IMR-90 (cell line): ENCODE results near the gene PAPPA. TPM values are rescaled to one million over a fixed set of nuclear protein-coding genes. Genes with fewer than 3 reads are reported as not detected.

Source experiments
- ATAC-seq: fragments of 200-7000 bp; cut with Tn5 transposase; 2 replicates; pipeline ENCODE4 v1.9.1; 2020; ENCODE audit warnings: low read depth, mild to moderate bottlenecking, moderate library complexity
- BruUV-seq: library from RNA; stranded (reverse); fragments of 400-500 nt; replicated peaks from 2 replicates; lab custom pipeline; 2021; lab: Mats Ljungman, UMichigan
- CTCF ChIA-PET: fragments of 300-600 bp; formaldehyde crosslinking; extraction: SDS; loops from one replicate; lab custom pipeline; 2021; ENCODE audit warnings: antibody characterized with exemption; lab: Yijun Ruan, JAX
- POLR2A ChIA-PET: fragments of 300-600 bp; sonication (Branson Sonifier 250); formaldehyde crosslinking; loops from one replicate; lab custom pipeline; 2022; ENCODE audit warnings: antibody characterized with exemption; ENCODE audit not compliant: unreplicated experiment; lab: Charles Lee
- DNase-seq: peaks from one replicate; pipeline ENCODE4 v3.0.0; 2013
- H2AFZ ChIP-seq: replicated peaks from 2 replicates; pipeline ENCODE3; 2013; ENCODE audit warnings: low read length, mild to moderate bottlenecking; ENCODE audit not compliant: poor library complexity
- H2AK5ac ChIP-seq: 2 replicates; pipeline ENCODE4 v1.6.1; 2013; ENCODE audit warnings: low read depth, low read length, inconsistent platforms
- H2AK9ac ChIP-seq: replicated peaks from 2 replicates; pipeline ENCODE3; 2013; ENCODE audit warnings: mild to moderate bottlenecking, low read depth, low read length, moderate library complexity; ENCODE audit not compliant: poor library complexity
- H2BK120ac ChIP-seq: 2 replicates; pipeline ENCODE4 v1.6.1; 2013; ENCODE audit warnings: low read depth, low read length, inconsistent platforms
- H2BK15ac ChIP-seq: 3 replicates; pipeline ENCODE4 v1.6.1; 2013; ENCODE audit warnings: low read depth, low read length, inconsistent platforms
- H2BK20ac ChIP-seq: 2 replicates; pipeline ENCODE4 v1.6.1; 2013; ENCODE audit warnings: low read depth, mild to moderate bottlenecking, inconsistent platforms, low read length, moderate library complexity
- H2BK5ac ChIP-seq: 2 replicates; pipeline ENCODE4 v1.6.1; 2013; ENCODE audit warnings: mild to moderate bottlenecking, low read depth, low read length, inconsistent platforms; ENCODE audit not compliant: poor library complexity, severe bottlenecking
- H3K14ac ChIP-seq: replicated peaks from 2 replicates; pipeline ENCODE4 v1.6.1; 2013; ENCODE audit warnings: low read depth, low read length, inconsistent platforms
- H3K18ac ChIP-seq: 2 replicates; pipeline ENCODE4 v1.6.1; 2013; ENCODE audit warnings: low read depth, low read length, control low read depth
- H3K23ac ChIP-seq: 2 replicates; pipeline ENCODE4 v1.6.1; 2013; ENCODE audit warnings: low read depth, low read length, inconsistent platforms
- H3K27ac ChIP-seq: 2 replicates; pipeline ENCODE4 v1.5.1; 2013; ENCODE audit warnings: mild to moderate bottlenecking, control low read depth, low read length; ENCODE audit not compliant: insufficient read depth
- H3K27me3 ChIP-seq: 2 replicates; pipeline ENCODE4 v1.6.1; 2013; ENCODE audit warnings: low read length; ENCODE audit not compliant: control insufficient read depth, insufficient read depth
- H3K36me3 ChIP-seq: 2 replicates; pipeline ENCODE4 v1.6.1; 2013; ENCODE audit warnings: low read length, mixed read lengths; ENCODE audit not compliant: control insufficient read depth, insufficient read depth
- H3K4ac ChIP-seq: 2 replicates; pipeline ENCODE4 v1.6.1; 2013; ENCODE audit warnings: low read depth, low read length, inconsistent platforms
- H3K4me1 ChIP-seq: 2 replicates; pipeline ENCODE4 v1.6.1; 2013; ENCODE audit warnings: low read length, mixed read lengths; ENCODE audit not compliant: control insufficient read depth, insufficient read depth
- H3K4me2 ChIP-seq: 2 replicates; pipeline ENCODE4 v1.6.1; 2013; ENCODE audit warnings: low read depth, mild to moderate bottlenecking, control low read depth, low read length, moderate library complexity
- H3K4me3 ChIP-seq: 2 replicates; pipeline ENCODE4 v1.5.1; 2013; ENCODE audit warnings: low read depth, mild to moderate bottlenecking, control low read depth, low read length, moderate library complexity; ENCODE audit not compliant: insufficient read depth
- H3K56ac ChIP-seq: 2 replicates; pipeline ENCODE4 v1.6.1; 2013; ENCODE audit warnings: low read length, inconsistent platforms; ENCODE audit not compliant: insufficient read depth; ENCODE audit errors: extremely low read depth
- H3K79me1 ChIP-seq, 2 experiments: 2 replicates each; pipeline ENCODE4 v1.6.1; 2013; ENCODE audit warnings: low read length in 2 of 2, inconsistent platforms in 1 of 2, low read depth in 1 of 2
- H3K9ac ChIP-seq: 2 replicates; pipeline ENCODE4 v1.6.1; 2013; ENCODE audit warnings: low read depth, low read length, control low read depth
- H3K9me1 ChIP-seq: 2 replicates; pipeline ENCODE4 v1.6.1; 2013; ENCODE audit warnings: low read length, inconsistent platforms; ENCODE audit not compliant: insufficient read depth
- H3K9me3 ChIP-seq: 2 replicates; pipeline ENCODE4 v1.6.1; 2013; ENCODE audit warnings: low read length; ENCODE audit not compliant: control insufficient read depth, insufficient read depth
- H4K20me1 ChIP-seq: 2 replicates; pipeline ENCODE4 v1.6.1; 2013; ENCODE audit warnings: low read length, inconsistent platforms; ENCODE audit not compliant: insufficient read depth
- H4K5ac ChIP-seq: 2 replicates; pipeline ENCODE4 v1.6.1; 2013; ENCODE audit warnings: mild to moderate bottlenecking, low read depth, low read length, control low read depth
- H4K8ac ChIP-seq, 2 experiments: 2 replicates each; pipeline ENCODE4 v1.6.1; 2013; ENCODE audit warnings: low read depth in 2 of 2, low read length in 2 of 2, control low read depth in 1 of 2, inconsistent platforms in 1 of 2
- H4K91ac ChIP-seq: 2 replicates; pipeline ENCODE4 v1.6.1; 2013; ENCODE audit warnings: low read depth, low read length, inconsistent platforms; ENCODE audit not compliant: insufficient read depth
- CTCF ChIP-seq: conservative IDR thresholded peaks from 2 replicates; pipeline ENCODE4 v1.5.1; 2012; ENCODE audit warnings: mild to moderate bottlenecking, low read depth, low read length, improper control_type of control experiment
- ELK1 ChIP-seq: fragments of 150-350 bp; IDR thresholded peaks from 2 replicates; pipeline ENCODE4 v1.6.1; 2016; ENCODE audit warnings: low read depth, mild to moderate bottlenecking, low read length, moderate library complexity, borderline replicate concordance
- MAFK ChIP-seq: IDR thresholded peaks from 2 replicates; pipeline ENCODE4 v1.6.1; 2012; ENCODE audit warnings: low read depth, low read length, improper control_type of control experiment
- MXI1 ChIP-seq: IDR thresholded peaks from 2 replicates; pipeline ENCODE4 v1.6.1; 2012; ENCODE audit warnings: low read depth, mild to moderate bottlenecking, low read length, moderate library complexity, borderline replicate concordance
- POLR2A ChIP-seq: IDR thresholded peaks from 2 replicates; pipeline ENCODE4 v1.6.1; 2012; ENCODE audit warnings: mild to moderate bottlenecking, low read depth, low read length
- RAD21 ChIP-seq: IDR thresholded peaks from 2 replicates; pipeline ENCODE4 v1.6.1; 2012; ENCODE audit warnings: low read length, improper control_type of control experiment
- RFX5 ChIP-seq: IDR thresholded peaks from 2 replicates; pipeline ENCODE4 v1.8.0; 2012; ENCODE audit warnings: low read depth, mild to moderate bottlenecking, low read length, moderate library complexity
- USF2 ChIP-seq: fragments of 150-350 bp; IDR thresholded peaks from 2 replicates; pipeline ENCODE4 v1.6.1; 2017; ENCODE audit warnings: mild to moderate bottlenecking, antibody characterized with exemption, low read length, low read depth
- WGBS, 2 experiments: methylation state at CpG; one replicate each; pipeline versions ENCODE4 v1.1.5 to v1.1.7; 2013; ENCODE audit warnings: missing lambda C conversion rate in 2 of 2; ENCODE audit not compliant: insufficient read length in 1 of 2; ENCODE audit errors: extremely low coverage in 2 of 2; 5-methylcytosine and 5-hydroxymethylcytosine counted together
- dilution Hi-C: fragments of 300-500 bp; cut with HindIII; formaldehyde crosslinking; loops from one replicate; pipeline ENCODE4 v1.14.3; 2018; ENCODE audit warnings: low sequenced_read_pairs; ENCODE audit not compliant: unreplicated experiment
- in situ Hi-C: fragments of 300-500 bp; cut with MboI; formaldehyde crosslinking; loops from 3 replicates; pipeline ENCODE4 v1.14.3; 2019; ENCODE audit warnings: low sequenced_read_pairs, inconsistent platforms, mixed read lengths
- intact Hi-C: fragments of 100-400 bp; cut with micrococcal nuclease; formaldehyde crosslinking; loops from 2 replicates; pipeline ENCODE4 v1.10.0; 2022
- polyA plus RNA-seq, 3 experiments: library from polyadenylated mRNA; depleted of rRNA; stranded (reverse); fragments of >200 nt; gene quantifications; 2 replicates each; pipeline ENCODE4 v1.2.3, GENCODE V29; 2012; ENCODE audit warnings: low replicate concordance in 1 of 3
- total RNA-seq: library from RNA; depleted of rRNA; stranded (reverse); fragments of >200 nt; gene quantifications from 2 replicates; pipeline ENCODE4 v1.2.3, GENCODE V29; 2012

The PAPPA gene
- total and polyA plus RNA-seq, 2 of the 4 experiments (the other 2 are of a cell fraction), result 8.3 to 12.4 TPM

GRCh38 chr9:116395699-116396037, 242.1 kb downstream of the PAPPA start:
- ATAC-seq (no peak), DNase-seq (no peak)
- no TSS peak for BruUV-seq
- no peaks in the 10 kb centered on the region for H3K27me3 ChIP-seq
- H3K56ac ChIP-seq, result no peak overlapping the region
- in situ Hi-C loops (no loop called here), intact Hi-C loops (no loop called here), dilution Hi-C loops (no loop called here)
- no peak overlapping the region for H2AK9ac ChIP-seq
- WGBS, 2 experiments, result 100% methylated on average over 1 of the region's 3 CpGs; no CpG with 5 or more reads in 1 of the 2 experiments
- no peak overlapping the region for H3K4me2 ChIP-seq
- H4K20me1 ChIP-seq, result 0 out of 2 replicates have a peak, but pooled peaks cover 6% of the 10 kb centered on the region
- no peak overlapping the region for H2AFZ ChIP-seq
- H2BK5ac ChIP-seq, result no peak overlapping the region
- H4K5ac ChIP-seq, result no peak overlapping the region
- ChIA-PET POLR2A (no interaction called here), CTCF (no interaction called here)
- no peak overlapping the region for H2BK120ac ChIP-seq
- no peak overlapping the region for H4K91ac ChIP-seq
- no peak overlapping the region for H2BK15ac ChIP-seq
- H3K27ac ChIP-seq, result no peak overlapping the region
- H4K8ac ChIP-seq, result no peak overlapping the region
- no peaks in the 10 kb centered on the region for H3K9me3 ChIP-seq
- no peak overlapping the region for H3K4me3 ChIP-seq
- H2AK5ac ChIP-seq, result no peak overlapping the region
- peaks cover 5% of the 10 kb centered on the region for H3K4me1 ChIP-seq
- H3K23ac ChIP-seq, result no peak overlapping the region
- TF ChIP-seq MXI1 (no peak), RFX5 (no peak), CTCF (no peak), USF2 (no peak), ELK1 (no peak), MAFK (no peak), POLR2A (no peak), RAD21 (no peak)
- no peak overlapping the region for H3K14ac ChIP-seq
- H3K36me3 ChIP-seq, result peaks cover 67% of the 10 kb centered on the region
- H3K9me1 ChIP-seq, result peaks cover 5% of the 10 kb centered on the region
- no peak overlapping the region for H3K4ac ChIP-seq
- H3K79me1 ChIP-seq, result no peaks in the 10 kb centered on the region
- no peak overlapping the region for H3K9ac ChIP-seq
- no peak overlapping the region for H2BK20ac ChIP-seq
- H3K18ac ChIP-seq, result no peak overlapping the region
